Chondrocyte (in vitro differentiated cells): ENCODE data around the gene PPP1R14C. TPM values are rescaled to one million over a fixed set of nuclear protein-coding genes. Genes with fewer than 3 reads are reported as not detected.
"Not testable (repeated sequence)": the region's sequence is repeated elsewhere in the genome, so short reads cannot be mapped to it uniquely, and the experiment has no call there.

Experiments used
- DNase-seq: peaks from one replicate; pipeline ENCODE4 v3.0.0; 2021; ENCODE audit warnings: mixed read lengths, low spot score
- H3K27ac Mint-ChIP-seq: one replicate; pipeline ENCODE4 v1.8.0; 2021; ENCODE audit warnings: mild to moderate bottlenecking, moderate library complexity, mixed read lengths; ENCODE audit not compliant: unreplicated experiment
- H3K27me3 Mint-ChIP-seq: 2 replicates; pipeline ENCODE4 v1.8.0; 2021; ENCODE audit warnings: low read depth, mixed read lengths
- H3K36me3 Mint-ChIP-seq: 2 replicates; pipeline ENCODE4 v1.8.0; 2021; ENCODE audit warnings: low read depth, mixed read lengths
- H3K4me1 Mint-ChIP-seq: 2 replicates; pipeline ENCODE4 v1.8.0; 2021; ENCODE audit warnings: low read depth, mild to moderate bottlenecking, mixed read lengths
- H3K4me3 Mint-ChIP-seq: one replicate; pipeline ENCODE4 v1.8.0; 2021; ENCODE audit warnings: mild to moderate bottlenecking, moderate library complexity, mixed read lengths; ENCODE audit not compliant: unreplicated experiment
- H3K9me3 Mint-ChIP-seq: 2 replicates; pipeline ENCODE4 v1.8.0; 2021; ENCODE audit warnings: low read depth, mixed read lengths
- CTCF ChIP-seq: fragments of 200-600 bp; sonication (generic); IDR thresholded peaks from 2 replicates; pipeline ENCODE4 v1.5.0; 2021; ENCODE audit warnings: antibody characterized with exemption, mild to moderate bottlenecking, moderate library complexity
- total RNA-seq: library from RNA; stranded (reverse); gene quantifications from 3 replicates; pipeline ENCODE4 v1.2.1, GENCODE V29; 2021

PPP1R14C gene
- total RNA-seq, 1 donor from 2014 or later, result 3.4 TPM

GRCh38 chr6:150176659-150177058 is 33.8 kb downstream of the PPP1R14C start:
- Mint-ChIP-seq H3K4me3 (no peak overlapping the region), H3K9me3 (no peaks in the 10 kb centered on the region), H3K4me1 (peaks cover 18% of the 10 kb centered on the region), H3K27ac (no peak overlapping the region), H3K27me3 (no peaks in the 10 kb centered on the region), H3K36me3 (no peaks in the 10 kb centered on the region)
- TF ChIP-seq CTCF, result no peak
- no peak for DNase-seq

GRCh38 chr6:150177259-150177951 is 34.6 kb downstream of the PPP1R14C start:
- Mint-ChIP-seq H3K36me3 (no peaks in the 10 kb centered on the region), H3K27ac (no peak overlapping the region), H3K9me3 (no peaks in the 10 kb centered on the region), H3K27me3 (no peaks in the 10 kb centered on the region), H3K4me3 (no peak overlapping the region), H3K4me1 (peaks cover 18% of the 10 kb centered on the region)
- no peak for TF ChIP-seq CTCF
- no peak for DNase-seq

- no peak for DNase-seq
- TF ChIP-seq CTCF, result no peak
- H3K4me3 Mint-ChIP-seq, result no peak overlapping the region
- H3K27me3 Mint-ChIP-seq, result no peaks in the 10 kb centered on the region
- no peaks in the 10 kb centered on the region for H3K9me3 Mint-ChIP-seq
- H3K27ac Mint-ChIP-seq, result peak overlapping the region; percentile 20
- peaks cover 18% of the 10 kb centered on the region for H3K4me1 Mint-ChIP-seq
- no peaks in the 10 kb centered on the region for H3K36me3 Mint-ChIP-seq
Observed at GRCh38 chr6:150177952-150178520, 35.2 kb downstream of the PPP1R14C start.

GRCh38 chr6:150179030-150179429 is 36.2 kb downstream of the PPP1R14C start:
- Mint-ChIP-seq H3K27ac (no peak overlapping the region), H3K9me3 (no peaks in the 10 kb centered on the region), H3K27me3 (no peaks in the 10 kb centered on the region), H3K36me3 (no peaks in the 10 kb centered on the region), H3K4me3 (no peak overlapping the region), H3K4me1 (peaks cover 18% of the 10 kb centered on the region)
- no peak for DNase-seq
- no peak for TF ChIP-seq CTCF

- H3K27ac Mint-ChIP-seq, H3K27me3 Mint-ChIP-seq, H3K36me3 Mint-ChIP-seq, H3K9me3 Mint-ChIP-seq, H3K4me3 Mint-ChIP-seq, DNase-seq: not testable (repeated sequence)
- H3K4me1 Mint-ChIP-seq, result peaks cover 18% of the 10 kb centered on the region
Observed at GRCh38 chr6:150179907-150180424, 37.1 kb downstream of the PPP1R14C start.
